Stimulated activated CD8-positive, alpha-beta memory T cell treated with anti-CD3 and anti-CD28 coated beads, Interleukin-12 subunit alpha, Interleukin-12 subunit beta, amount 100 ng/mL, for 1 hour (primary cell): ENCODE data around the gene ABCA2.
"Not testable (repeated sequence)": the region's sequence is repeated elsewhere in the genome, so short reads cannot be mapped to it uniquely, and the experiment has no call there.

Source experiments
- DNase-seq: peaks from one replicate; pipeline ENCODE4 v3.0.0-alpha.2; 2020; ENCODE audit warnings: low read depth

ABCA2 gene

DNA sequence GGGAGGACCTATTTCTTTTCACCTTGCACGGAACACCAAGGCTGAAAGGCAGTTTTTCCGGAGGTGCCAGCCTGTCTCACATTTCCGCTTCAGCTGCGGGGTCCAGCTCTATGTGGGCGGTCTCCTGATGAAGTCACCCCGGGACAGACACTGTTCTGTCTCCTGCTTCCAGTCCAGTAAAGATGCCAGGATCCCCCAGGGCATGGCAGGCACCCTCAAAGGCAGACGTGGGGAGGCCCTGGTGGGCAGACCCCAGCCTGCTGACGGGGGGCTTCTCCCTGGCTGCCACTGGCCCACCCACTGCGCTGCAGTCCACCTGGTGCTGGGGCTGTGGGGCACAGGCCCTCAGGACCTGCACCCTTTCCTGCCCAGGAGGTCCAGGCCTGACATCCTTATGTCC, 34.8 kb upstream of the ABCA2 start:
- DNase-seq, result not testable (repeated sequence)

DNA sequence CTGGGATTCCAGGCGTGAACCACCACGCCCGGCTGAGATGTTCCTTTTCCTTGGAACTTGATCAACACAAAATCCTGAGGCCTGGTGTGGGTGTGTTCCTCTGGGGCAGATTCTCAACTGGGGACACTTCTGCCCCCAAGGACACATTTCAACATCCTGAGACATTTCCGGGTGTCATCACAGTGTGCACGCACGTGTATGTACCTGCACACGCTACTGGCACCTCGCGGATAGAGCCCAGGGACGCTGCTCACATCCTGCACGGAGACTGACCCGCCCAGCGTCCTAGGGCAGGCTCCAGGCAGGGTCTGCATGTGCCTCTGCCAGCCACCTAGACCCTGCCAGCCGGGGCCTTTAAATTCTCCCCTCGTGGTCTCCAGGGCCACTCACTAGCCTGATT, 34.3 kb upstream of the ABCA2 start:
- no peak for DNase-seq

DNA sequence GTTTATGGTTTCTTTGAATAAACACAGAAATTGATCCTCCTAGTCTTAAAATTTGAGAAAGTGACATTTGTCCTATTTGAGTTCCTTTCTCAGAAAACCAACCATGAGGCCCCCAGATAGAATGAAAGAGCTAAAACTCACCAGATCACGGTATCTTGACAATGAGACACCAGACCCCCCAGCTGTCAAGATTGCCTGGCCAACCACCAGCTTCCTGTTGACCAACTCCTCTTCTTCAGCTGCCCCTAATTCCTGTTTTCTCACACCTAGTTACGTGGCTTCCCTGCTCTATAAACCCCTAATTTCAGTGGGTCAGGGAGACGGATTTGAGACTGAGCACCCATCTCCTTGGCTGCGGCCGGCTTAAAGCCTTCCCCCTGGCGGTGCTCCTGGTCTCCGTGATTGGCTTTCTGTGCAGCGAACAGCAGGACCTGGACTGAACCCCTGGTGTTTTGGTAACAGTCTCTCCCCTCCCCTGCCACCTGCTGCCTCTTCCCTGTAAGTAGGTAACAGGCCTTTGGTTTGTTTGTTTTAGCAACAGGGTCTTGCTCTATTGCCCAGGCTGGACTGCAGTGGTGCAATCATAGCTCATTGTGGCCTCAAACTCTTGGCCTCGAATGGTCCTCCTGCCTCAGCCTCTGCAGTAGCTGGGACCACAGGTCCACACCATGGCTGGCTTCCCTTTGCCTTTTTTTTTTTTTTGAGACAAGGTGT, 30.6 kb upstream of the ABCA2 start:
- no peak for DNase-seq

DNA sequence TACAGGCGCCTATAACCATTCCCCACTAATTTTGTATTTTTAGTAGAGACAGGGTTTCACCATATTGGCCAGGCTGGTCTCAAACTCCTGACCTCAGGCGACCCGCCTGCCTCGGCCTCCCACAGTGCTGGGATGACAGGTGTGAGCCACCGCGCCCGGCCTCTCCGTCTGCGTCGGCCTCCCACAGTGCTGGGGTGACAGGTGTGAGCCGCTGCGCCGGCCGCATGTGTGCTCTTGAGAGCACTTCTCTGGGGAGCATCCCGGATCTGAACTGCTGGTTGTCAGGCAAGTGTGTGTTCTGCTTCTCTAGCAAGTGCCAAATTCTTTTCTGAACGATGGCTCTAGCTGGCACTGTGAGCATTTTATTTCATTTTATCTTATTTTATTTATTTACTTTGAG, 29.5 kb upstream of the ABCA2 start:
- DNase-seq, result no peak

DNA sequence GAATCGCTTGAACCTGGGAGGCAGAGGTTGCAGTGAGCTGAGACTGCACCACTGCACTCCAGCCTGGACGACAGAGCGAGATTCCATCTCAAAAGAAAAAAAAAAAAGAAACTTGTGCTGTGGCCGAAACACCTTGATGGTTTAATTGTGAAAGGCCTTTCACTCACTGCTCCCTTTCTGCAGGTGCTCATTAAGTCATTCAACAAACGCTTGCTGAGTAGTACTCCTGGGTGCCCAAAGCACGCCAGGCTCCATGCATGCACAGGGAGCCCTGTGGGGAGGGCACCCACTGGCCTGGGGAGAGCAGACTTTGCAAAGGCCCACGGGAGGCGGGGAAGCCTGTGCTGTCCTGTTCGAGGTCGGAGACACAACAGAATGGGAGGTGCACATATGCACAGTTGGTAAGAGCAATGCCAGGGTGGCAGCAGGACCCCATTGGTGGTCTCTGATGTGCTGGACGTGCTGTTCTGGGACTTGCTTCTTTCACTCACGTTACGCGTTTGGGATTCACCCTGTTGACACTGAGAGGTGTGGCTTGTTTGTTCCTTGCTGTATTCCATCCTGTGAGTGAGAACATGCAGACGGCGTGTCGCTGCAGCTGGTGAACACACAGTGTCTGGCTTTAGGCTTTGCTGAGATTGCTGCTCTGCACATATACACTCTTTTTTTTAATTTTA, 28.8 kb upstream of the ABCA2 start:
- DNase-seq, result no peak

DNA sequence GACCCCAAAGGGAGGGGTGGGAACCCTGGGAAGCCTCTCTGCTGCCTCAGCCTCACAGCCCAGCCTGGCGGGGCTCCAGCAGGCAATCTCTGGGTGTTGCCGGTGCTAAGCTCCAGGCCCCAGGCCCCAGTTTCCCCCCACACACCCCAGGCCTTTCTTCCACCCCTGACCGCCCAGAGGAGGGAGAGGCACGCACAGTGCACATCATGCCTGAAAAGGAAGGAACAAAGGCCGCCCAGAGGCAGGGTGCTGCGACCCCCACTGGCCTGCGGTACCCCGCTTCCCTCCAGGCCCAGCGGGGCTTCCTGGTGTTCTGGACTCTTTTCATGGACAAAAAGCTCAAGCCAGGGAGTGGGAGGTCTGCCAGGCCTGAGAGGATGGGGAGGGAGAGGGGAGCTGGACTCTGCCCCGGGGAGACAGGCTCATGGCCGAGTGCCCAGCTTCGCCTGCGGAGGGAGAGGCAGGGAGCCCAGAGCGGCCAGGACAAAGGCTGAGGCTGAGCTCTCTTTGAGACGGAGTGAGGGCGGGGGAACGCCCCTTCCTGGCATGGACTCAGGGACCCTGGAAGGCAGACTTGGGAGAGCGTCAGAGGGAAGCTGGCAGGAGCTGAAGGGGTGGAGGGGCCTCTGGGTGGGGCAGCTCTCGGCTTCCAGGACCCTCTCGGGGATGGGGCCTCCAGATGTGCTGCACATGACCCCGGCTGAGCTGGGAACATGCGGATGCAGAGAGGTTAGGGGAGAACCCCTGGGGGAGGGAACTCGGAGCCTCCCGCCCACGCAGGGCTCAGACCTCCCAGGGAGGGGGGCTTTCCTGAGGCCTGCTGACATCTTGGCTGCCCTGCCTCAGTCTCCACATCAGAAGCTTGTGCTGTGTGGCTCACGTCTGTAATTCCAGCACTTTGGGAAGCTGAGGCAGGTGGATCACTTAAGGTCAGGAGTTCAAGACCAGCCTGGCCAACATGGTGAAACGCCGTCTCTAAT, 27.6 kb upstream of the ABCA2 start:
- no peak for DNase-seq

DNA sequence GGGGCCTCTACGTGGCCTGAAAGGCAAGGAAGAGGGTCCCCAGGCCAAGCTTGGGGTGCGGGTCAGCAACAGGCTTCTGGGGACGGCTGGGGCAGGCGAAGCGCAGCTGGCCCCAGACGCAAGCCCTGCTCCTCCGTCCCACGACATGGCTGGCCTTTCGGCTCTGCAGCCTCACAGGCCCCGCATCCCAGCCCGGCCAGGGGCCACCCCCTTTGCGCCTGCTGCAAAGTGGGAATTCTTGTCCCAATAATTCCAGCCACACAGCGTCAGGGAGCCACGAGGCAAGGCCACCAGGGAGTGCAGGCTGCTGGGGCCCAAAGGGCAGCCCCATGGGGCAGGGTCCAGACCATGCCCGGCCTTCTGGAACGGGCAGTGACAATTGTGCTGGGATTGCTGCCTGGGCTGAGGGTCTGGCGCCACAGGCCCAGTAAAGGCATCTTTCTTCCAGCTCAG, 26.9 kb upstream of the ABCA2 start:
- DNase-seq, result no peak

DNA sequence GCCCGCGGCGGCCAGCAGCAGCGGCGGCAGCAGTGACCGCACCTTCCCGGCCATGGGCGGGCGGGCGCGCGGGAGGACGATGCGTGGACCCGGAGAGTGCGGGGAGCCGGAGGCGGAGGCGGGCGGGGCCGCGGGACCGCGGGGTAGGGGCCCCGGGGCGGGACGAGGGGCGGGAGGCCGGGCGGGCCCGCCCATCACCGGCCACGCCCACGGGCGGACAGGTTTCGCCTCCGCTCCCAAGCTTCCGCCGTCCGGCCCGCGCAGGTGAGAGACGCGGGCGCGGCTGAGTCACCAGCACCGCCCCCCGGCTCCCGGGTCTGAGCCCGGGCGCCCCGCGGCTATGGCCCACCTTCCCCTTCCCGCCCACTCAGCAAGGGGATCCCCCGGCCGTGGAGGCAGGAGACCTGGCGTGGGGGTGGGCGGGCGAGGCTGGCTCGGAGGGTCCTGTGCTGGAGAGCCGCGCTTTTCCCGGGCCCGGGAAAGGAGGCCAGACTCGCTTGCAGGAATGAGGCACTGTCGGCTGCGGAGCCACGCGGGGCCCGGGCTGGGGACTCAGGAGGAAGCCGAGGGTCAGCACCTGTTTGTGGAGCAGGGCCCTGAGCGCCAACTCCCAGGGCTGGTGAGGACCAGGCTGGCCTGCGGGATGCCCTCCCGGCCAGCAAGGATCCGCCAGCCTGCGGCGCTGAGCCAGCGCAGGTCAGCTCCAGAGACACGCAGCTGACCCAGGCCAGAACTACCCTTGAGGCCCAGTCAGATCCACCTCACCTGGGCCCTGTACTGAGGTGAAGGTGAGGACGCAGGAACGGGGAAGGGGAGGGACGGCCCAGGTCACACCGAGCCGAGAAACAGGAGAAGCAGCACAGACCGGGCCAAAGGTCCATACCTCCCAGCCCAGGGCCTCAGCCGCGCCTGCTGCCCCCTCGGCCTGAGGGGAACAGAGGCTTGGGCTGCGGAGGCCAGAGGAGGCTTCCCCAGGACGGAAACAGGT, 26.2 kb upstream of the ABCA2 start, which contains the start of gene ENTPD2:
Gene ENTPD2, minus strand, starts transcription at position 118 of the 988 bp plus-strand sequence. Its CDS starts 64 bp downstream, at position 54.
- no peak for DNase-seq

DNA sequence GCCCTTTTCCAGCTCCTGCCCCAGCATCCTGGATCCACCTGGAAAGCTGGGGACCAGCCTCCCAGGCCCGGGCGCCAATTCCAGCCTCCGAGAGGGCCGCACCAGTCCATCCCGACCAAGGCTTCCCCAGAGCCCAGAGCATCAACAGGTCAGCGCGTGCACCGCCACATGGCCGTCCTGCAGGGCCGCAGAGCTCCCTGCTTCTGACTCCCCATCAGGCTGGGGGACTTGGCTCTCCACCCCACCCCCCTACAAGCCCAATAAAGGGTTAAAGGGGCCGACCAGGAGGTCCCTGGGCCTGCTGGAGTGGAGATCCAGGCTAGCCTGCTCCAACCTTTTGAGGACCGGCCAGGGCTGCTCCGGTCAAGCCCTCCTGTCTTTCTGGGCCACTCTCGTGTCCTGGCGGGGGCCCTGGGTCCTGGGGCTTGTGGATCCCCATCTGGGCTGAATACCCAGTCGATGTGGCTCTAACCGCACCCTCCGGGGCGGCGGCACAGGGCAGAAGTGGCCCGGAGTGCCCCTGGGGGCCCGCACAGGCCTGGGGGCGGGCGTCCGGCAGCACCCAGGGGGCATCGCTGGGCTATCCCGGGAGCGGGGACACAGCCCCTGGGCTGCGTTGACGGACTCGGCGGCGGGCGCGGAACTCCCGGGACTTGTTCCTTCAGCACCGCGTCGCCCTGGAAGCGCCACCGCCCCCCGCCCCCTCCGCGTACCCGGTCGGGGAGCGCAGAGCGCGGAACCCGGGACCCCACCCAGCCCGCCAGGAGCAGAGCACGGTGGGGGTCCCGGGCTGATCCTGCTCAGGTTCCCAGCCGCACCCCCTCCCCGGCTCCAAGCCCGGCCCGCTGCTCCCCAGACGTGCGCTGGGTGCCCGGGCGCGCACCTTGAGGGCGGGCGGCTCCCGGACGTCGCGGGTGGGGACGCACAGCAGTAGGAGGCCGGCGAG, 25.2 kb upstream of the ABCA2 start:
- no peak for DNase-seq

DNA sequence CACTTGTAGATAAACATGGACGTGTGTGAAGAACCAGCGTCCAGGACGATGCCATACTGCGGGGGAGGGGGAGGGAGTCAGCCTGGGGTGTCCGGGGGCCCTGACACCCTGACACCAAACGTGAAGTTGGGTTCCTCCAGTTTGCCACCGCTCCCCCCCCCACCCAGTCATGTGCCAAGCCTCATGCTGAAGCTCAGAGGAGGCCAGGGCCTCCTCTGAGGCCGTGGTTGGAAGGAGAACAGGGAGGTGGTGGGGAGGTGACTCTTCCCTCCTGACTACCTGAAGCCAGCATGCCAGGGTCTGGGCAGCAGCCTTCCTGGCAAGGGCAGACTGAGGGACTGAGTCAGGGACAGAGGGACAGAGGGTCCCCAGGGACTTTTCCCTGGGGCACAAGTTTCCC, 24.3 kb upstream of the ABCA2 start:
- no peak for DNase-seq

DNA sequence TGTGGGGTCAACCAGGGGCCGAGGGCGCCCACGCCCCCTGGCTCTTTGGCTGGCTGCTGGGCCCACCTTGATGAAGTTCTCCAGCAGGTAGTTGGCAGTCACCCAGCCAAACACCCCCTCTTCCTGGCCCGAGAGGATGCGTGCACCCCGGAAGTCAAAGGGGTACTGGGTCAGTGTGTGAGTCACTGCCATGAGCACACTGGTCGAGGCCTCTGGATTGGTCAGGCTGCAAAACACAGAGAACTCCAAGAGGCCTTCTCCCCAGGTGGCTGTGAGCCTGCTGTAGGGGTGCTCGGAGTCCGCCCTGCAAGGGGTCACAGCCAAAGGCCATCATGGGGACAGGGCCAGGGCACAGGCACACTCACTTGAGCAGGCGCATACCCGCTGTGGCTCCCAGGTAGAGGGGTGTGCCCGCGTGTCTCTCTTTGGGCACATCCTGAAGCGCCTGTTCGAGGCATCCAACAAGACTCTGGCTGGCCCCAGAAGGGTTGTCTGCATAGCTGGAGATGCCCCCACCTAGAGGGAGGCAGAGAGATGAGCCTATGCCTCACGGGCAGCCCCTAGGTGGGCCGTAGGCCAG, 23.2 kb upstream of the ABCA2 start:
- DNase-seq, result no peak

DNA sequence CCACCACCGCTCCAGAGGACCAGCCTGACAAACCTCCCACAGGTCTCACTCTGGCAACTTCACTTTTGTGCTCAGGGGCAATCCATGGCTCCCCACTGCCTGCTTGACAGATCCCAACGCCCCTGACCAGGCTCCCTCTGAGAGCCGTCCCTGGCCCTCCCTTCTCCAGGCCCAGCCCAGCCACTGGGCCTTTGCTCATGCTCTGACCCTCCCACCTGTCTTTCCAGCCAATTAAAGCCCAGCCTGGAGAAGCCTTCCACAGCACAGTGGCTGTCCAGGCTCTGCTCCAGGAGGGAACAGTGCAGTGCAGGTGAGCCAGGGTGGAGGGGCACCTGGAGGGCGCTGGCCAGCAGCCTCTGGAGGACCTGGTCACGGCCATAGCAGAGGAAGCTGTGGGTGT, 22.5 kb upstream of the ABCA2 start:
- no peak for DNase-seq

DNA sequence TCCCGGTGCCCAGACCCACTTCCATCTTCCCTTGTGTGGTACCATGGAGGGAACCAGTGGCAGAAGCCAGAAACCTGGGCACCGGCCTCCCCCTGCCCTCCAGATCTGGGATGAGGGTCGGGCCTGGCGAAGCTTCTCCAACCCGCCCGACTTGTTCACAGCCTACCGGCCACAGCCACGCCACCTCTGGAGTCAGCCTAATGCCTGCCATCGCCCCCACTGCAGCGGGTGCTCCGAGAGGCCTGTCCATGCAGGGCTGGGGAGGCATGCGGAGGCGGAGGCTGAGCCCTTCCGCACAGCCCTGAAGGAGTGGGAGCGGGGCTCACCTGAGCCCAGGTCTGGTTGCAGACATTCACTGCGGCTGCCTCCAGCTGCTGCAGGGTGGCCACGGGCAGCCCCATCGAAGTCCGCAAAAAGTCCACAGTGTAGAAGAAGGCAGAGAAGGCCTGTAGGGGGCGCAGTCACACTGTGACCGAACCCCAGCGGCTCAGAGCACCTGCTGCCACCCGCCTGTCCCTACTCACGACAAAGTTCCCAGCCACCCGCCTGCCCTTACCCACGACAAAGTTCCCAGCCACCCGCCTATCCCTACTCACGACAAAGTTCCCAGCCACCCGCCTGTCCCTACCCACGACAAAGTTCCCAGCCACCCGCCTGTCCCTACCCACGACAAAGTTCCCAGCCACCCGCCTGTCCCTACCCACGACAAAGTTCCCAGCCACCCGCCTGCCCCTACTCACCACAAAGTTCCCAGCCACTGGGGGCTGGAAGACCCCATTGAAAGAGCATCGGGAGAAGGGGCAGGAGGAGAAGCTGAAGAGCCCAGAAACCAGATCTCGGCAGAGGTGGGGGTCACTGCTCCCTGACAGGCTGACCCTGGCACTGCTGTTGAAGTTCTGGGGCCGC, 21.8 kb upstream of the ABCA2 start:
- no peak for DNase-seq

DNA sequence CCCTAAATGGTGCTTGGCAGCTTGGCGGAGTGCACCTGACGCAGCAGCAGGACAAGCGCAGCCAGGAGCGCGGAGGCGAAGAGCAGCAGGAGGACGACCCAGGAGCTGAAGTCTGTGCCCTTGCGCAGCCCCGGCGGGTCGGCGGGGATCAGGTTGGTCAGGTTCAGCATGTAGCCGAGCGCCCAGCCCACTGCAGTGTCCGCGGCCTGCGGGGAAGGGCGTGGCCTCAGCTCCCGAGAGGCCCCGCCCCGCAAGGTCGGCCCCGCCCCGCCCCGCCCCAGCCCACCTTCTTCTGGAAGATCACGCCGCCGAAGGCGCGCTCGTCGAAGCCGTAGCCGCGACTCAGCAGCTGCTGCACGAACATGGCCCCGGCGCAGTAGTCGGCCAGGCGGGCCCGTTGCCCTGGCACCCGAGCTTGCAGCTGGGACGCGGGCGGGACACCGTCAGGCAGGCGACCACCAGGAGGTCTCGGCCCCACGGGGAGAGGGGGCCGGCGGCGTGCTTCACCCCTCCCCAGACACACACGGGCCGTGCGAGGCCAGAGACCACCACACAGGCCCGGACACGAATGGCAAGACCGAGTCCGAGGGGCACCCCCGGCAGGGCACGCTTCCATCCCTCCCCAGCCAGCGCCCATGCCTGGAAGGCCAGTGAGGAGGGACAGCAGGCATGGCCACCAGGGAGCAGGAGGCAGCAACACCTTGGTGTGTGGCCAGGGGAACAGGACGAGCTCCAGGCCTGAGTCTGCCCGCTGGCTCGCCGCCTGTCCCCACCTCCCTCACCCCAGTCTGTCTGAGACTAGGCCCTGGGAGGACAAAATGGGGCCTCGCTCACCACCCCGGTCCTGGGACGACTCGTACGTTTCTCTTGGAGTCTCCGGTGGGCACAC, 20.9 kb upstream of the ABCA2 start:
- DNase-seq, result no peak

DNA sequence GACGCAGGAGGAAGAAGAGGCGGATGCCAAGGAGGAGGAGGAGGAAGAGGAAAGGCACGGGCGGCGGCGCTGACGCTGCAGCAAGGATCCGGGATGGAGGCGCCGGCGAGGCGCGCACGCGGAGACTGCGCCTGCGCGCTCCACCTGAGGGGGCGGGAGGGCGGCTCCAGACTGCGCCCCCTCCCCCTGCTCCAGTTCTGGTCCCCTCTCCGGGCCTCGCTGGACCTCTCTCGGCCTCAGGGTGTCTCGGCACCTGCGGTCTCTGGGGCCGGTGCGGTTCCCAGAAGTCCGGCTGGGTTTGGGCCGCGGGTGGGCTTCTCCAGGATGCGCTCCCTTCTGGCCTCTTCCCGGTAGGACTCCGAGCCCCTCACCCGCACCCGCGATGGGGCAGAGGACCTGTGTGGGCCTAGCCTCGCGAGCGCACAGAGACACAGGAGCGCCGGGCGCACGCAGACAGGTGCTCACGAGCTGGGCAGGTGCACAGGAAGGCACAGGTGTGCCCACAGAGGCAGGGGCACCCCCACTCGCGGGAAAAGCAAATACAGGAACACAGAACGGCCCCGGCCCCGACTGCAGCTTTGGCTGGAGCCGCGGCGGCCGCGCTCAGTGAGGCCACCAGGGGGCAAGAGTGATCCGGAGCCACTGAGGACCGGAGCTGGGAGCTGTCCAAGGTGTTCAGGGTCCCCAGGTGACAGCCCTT, 18.2 kb upstream of the ABCA2 start, which contains the start of gene NPDC1:
Gene NPDC1, minus strand, starts transcription at position 90 of the 700 bp plus-strand sequence. CDS start 188 bp downstream, outside the sequence.
- DNase-seq, result peak; percentile 61

DNA sequence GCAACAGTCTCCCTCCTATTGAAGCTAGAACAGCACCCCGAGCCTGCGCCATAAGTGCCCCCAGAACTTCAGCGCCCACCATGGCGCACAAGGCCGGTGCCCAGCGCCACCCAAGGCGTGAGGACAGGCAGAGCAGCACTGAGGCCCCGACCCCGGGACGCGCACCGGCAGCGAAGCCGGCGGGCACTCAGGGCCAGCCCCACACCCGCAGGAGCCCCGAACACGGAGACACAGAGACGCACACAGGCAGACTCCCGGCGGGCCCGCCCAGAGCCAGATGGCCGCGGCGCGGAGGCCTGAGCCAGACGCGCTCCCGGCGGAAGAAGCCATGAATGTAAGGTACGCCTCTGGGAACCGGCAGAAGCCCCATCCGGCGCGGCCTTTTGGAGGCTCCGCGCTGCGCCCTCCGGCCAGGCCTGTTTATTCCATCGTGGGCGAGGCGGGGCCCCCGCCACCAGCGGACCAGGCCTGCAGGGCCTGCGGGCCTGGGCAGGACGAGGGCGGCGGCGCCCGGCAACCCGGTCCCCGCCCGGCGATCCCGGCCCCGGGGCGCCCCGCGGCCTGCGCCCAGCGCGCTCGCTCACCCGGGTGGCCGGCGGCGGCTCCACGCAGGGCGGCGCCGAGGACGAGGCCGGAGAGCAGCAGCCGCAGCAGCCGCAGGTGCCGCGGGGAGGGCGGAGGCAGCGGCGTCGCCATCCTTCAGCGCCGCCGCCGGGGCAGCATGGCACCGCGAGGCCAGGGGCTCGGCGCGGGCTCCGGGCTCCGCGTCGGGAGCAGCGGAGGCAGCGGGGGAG, 17.5 kb upstream of the ABCA2 start:
- no peak for DNase-seq
